ENCODE measurements around the gene SLC12A4.
"Not testable (repeated sequence)": the region's sequence is repeated elsewhere in the genome, so short reads cannot be mapped to it uniquely, and the experiment has no call there.

Gene SLC12A4

DNA sequence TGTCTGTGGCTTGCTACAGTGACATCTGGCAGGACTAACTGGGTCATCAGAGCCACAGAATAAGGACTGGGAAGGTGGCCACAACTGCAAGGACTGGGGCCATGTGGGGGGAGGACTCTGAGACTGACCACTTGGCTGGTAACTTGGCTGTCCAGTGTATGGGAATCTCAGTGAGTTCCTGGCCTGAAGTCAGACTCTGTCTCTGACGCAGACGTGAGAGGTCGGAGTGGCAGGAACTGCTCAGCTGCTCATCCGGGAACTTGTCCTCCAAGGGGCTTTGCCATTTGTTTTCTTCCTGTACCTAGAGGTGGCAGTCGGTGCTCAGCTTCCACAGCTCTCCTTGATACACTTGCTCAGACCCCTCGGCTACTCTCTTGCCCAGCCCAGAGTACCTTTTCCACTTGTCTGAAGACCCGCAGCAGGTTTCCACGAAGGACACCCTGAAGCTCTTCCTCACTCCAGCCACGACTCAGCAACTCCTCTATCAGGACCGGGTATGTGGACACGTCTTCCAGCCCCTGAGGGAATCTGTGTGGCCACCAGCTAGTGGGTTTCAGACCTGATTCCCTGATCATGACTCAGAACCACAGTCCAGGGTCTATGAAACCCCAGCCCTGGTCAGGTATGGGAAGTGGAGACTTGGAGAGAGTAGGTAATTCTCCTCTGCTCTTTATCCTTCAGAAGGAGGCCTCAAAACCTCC, 19.2 kb upstream of the SLC12A4 start:
- no peak for DNase-seq

DNA sequence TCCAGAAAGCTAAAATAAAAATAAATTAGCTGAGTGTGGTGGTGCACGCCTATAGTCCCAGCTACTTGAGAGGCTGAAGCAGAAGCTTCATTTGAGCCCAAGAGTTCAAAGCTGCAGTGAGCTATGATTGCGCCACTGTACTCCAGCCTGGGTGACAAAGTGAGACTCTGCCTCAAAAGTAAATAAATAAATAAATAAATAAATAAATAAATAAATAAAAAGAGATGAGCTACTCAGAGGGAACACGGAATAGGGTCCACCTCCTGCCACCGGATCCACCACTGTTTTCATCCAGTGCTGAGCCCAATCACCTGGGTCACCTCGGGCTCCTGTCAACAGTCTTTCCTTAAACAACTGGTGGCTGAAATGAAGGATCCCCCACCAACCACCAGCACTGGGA, 18.5 kb upstream of the SLC12A4 start:
- DNase-seq, result no peak

DNA sequence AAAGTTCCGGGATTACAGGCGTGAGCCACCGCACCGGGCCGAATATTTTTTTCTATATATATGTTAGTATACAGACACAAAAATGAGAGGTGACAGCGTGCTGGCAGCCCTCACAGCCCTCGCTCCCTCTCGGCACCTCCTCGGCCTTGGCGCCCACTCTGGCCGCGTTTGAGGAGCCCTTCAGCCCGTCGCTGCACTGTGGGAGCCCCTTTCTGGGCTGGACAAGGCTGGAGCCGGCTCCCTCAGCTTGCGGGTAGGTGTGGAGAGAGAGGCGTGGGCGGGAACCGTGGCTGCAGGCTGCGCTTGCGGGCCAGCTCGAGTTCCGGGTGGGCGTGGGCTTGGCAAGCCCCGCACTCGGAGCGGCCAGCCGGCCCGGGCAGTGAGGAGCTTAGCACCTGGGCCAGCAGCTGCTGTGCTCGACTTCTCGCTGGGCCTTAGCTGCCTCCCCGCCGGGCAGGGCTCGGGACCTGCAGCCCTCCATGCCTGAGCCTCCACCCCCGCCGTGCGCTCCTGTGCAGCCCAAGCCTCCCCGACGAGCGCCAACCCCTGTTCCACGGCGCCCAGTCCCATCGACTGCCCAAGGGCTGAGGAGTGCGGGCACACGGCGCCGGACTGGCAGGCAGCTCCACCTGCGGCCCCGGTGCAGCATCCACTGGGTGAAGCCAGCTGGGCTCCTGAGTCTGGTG, 13.7 kb upstream of the SLC12A4 start:
- no peak for DNase-seq

DNA sequence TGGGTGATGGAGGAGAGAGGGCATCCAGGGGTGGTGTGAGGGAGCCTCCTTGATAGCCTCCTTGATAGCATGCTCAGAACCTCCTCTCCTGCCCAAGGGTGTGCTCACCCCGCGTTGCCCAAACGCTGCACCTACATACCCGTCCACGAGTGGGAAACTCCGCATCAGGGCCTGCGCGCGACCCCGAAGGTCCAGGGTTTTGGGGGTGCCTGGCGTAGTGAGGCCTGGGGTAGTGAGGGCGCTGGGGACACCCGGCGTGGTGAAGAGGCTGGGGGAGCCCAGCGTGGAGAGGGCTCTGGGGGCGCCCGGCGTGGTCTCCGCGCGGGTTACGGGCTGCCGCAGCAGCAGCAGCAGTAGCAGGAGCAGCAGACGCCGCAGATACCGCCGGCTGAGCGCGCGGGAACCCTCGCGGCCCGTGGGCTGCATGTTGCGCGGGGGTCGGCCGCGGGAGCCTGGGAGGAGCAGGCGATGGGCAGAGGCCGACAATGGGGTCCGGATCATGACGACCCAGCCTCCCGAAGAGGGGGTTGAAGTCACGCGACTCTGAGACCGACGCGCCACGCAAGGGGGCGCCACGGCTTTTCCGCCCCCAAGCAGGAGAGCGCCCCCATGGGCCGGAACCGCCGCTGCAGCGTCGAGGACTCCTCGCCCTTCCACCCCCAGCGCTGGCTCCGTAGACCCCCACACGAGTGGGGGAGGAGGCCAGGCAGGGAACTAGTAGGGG, 11.7 kb upstream of the SLC12A4 start, which contains the start of gene DPEP3:
DPEP3 (minus strand) TSS at position 545 of the 724 bp plus-strand sequence; CDS start at position 426, 119 bp downstream.
- DNase-seq, result no peak

DNA sequence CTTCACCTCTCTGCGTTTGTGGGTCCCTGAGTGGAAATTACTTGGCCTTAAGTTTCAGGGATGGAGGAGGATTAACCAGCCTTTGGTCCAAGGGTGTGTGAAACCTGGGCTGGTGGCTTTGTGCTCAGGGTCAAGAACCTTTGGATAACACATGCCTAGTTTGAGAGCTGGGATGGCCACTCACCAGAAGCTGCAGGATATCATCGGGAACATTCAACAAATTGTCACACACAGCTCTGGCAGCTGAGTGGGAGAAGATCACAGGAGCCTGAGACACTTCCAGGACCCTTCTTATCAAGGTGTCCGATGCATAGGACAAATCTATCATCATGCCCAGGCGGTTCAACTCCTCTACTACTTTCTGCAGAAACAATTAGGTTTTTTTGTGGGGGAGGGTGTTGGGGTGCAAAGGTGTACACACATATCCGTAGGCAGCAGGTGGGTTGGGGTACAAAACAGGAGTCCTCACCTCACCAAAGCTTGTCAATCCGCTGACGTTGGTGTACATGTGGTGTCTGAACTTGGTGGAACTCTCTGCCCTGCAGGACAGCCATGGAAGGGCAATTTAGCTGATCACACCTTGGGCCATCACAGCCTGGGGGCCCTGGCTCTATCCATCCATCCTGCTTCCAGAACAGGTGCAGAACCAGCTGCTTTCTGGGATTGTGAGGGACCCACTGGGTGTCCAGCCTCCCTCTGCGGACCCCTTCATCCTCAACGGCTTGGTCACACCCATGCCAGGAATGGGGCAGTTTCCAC, 9.2 kb upstream of the SLC12A4 start:
- DNase-seq, result no peak

DNA sequence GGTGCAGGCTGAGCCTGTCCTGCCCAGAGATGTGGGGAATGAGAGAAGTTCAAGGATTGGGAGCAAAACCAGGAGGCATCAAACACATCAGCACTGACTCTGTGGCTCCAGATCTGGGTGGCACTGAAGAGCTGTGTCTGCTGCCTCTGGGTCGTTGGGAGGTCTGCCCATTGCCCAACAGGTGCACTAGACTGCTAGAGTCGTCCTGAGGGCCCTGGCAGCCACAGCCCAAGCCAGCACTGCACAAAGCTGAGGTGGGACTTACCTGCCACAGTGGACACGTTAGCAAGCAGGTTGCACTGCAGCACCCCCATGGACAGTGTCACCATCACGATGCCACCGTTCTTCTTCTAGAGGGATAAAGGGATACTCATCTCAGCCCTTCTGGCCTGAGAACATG, 8.6 kb upstream of the SLC12A4 start:
- no peak for DNase-seq

DNA sequence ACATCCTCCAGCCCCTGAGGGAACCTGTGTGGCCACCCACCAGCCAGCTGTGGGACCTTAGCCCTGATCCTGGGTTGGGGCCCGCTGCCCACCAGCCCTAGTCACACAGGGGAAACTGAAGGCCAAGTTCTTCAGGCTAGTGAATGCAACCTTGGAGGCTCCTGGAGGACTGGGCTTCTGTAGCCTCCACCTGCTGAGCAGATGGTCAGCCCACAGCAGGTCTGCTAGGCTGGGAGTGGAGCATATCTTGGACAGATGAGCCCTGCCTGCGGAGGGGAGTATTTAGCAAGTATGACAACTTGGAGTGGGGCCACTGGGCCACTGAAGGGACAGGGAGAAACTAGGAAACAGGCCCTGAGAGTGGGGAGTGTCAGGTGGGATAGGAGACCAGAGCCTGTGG, 7.8 kb upstream of the SLC12A4 start:
- no peak for DNase-seq

DNA sequence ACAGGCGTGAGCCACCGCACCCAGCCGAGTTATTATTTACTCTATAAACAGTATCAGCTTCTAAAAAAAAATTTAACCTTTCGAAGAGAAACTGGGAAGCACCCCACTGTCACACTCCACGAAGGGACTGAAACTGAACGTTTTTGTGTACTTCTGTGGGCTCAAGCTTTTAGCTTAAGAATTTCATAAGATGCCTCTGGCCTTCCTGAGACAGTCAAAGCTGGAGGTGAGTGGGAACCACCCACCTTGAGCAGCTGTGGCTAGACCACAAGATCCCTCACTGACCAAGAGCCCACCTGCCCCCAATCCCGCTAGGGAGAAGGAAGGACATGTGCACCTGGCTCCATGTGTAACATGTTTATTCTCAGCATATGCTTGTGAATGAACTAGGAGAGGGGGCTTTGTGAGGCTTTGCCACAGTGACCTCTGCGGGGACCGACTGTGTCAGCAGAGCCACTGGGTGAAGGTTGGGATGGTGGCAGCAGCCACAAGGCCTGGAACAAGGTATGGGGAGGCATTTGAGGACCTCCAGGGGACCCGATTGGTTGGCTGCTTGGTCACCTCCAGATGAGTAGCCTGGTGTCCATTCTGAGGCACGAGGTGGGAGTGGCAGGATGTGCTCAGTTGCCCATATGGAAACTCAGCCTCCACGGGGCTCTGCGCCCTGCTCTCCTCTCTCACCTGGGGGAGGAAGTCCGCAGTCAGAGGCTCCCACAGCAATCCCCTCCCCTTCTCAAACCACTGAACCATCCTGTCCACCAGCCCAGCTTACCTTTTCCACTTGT, 7.1 kb upstream of the SLC12A4 start:
- DNase-seq, result no peak

DNA sequence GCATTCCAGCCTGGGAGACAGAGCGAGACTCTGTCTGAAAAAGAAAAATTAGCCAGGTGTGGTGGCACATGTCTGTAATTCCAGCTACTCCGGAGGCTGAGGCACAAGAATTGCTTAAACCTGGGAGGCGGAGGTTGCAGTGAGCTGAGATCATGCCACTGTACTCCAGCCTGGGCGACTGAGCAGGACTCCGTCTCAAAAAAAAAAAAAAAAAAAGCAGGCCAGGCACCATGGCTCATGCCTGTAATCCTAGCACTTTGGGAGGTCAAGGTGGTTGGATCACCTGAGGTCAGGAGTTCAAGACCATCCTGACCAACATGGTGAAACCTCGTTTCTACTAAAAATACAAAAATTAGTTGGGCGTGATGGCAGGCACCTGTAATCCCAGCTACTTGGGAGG, 3.8 kb upstream of the SLC12A4 start:
- not testable (repeated sequence) for DNase-seq

DNA sequence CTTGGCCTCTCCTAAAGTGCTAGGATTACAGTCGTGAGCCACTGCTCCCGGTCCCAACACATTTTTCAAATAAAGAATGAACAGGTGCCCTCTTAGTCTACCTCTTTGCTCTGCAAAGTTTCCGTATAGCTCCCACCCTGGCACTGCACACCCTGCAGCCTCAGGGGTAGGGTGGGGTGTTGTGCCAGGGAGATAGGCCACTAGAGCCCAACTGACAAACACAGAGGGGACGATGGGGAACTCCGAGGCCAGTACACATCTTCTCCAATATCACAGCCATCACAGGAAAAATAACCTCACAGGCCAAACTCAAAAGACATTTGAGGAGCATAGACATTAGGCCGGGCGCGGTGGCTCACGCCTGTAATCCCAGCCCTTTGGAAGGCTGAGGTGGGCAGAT, 2.7 kb upstream of the SLC12A4 start:
- no peak for DNase-seq

DNA sequence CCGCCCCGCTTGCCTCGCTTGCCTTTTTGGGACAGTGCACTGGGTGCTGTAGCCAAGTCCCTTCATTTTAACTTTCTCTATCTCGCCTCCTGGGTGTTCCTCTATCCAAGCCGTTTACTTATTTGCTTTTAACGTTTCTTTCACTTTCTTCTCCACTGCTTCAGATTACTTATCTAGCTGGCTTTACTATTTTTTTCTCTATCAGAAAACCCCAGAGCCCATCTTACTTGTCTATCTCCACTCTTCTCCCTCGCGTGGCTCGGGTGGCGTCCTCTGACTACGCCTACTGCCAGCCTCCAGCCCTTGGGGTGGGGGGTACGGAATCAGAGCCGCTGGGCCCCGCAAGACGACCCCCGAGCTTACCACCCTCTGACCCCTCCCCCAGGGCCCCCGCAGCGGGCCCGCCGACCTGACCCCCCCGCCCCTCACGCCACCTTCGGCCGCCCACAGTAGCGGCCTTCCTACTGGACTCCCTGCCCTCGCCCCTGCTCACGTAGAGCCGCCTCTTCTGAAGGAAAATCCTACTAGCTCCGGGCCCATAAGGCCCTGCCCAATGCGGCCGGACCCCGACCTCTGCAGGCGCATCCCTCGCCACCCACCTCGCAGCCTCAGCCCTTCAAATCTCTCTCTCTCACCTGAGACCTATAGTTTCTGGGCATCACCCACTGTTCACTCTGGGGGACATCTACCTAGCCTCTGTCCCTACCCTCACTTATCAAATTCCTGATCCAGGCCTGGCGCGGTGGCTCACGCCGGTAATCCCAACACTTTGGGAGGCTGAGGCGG, 1.0 kb upstream of the SLC12A4 start:
- no peak for DNase-seq

DNA sequence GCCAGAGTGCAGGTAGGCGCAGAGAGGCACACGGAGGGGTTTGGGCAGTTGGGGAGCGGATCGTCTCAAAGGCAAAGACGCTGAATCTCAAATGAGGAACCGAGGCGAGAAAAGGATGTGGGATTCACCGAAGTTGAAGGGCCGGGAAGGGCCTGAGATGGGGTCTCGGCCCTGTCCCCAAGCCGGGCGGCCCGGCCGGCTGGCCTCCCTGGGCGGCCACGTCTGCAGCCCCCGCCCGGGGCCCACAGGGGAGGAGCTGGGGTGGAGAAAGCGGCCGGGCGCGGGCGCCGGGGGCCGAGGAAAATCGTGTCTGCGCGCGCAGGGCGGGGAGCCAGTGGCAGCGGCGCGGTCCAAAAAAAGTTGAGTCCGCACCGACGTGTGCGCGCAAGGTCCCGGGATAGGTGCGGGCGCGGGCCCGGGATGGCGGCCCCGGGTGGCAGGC, 458 bp downstream of the SLC12A4 start:
- no peak for DNase-seq

DNA sequence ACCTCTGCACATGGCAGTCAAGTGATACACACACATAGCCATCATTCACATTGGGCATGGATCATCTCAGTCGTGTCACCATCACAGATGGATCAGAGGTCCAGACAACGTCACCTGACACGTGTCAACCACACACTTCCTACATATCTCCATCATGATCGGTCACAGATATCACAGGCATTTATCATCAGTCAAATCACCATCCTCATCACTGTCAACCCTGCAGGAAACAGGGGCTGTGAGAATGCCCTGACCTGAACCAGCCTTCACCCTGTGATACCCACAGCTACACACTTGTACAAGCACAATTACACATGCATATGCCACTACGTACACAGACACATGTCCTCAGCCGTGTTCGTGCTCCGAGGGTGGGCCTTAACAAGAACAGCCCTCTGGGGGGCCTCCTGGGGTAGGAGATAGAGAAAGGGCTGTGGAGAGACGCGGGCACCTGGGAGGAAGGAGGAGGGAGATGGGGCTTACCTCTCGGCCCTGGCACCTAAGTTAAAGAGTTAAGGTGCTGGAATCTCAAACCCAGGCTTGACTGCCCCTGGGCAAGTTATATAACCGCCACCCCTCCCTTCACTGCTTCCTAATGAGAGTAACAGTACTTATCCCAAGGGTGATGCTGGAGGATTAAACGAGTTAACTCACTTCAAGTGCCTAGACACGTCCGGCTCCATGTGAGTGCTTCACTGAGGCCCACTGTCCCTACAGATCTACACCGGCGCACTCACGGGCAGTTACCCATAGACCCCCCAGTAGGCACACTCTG, 1.1 kb downstream of the SLC12A4 start:
- no peak for DNase-seq

DNA sequence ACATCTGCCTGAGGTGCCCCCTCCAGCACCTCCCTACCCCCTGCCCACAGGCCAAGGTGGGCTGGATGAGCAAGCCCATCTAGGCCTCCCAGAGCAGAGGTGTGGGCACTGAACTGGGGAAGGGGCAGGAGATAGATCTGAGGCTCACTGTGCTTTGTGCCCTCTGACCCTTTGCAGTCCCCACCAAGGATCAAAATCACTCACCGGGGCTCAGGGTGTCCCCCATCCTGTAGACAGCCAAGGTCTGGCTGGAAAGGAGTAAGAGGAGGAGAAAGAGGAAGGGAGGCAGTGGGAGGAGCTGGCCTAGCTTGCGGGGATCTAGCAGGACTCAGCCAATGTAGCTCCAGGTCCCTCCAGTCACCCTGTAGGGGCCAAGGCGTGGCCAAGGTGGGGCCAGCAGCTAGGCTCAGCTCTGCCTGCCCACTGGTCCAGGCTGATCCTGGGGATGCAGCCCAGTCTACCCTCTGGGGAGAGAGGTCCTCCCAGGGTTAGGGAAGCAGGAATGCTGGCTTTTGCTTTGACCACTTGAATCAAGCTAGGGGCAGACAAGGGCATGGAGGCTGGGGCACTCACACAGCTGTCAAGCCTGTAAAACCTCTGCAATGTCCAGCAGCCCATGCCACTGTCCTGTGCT, 1.8 kb downstream of the SLC12A4 start:
- DNase-seq, result no peak

DNA sequence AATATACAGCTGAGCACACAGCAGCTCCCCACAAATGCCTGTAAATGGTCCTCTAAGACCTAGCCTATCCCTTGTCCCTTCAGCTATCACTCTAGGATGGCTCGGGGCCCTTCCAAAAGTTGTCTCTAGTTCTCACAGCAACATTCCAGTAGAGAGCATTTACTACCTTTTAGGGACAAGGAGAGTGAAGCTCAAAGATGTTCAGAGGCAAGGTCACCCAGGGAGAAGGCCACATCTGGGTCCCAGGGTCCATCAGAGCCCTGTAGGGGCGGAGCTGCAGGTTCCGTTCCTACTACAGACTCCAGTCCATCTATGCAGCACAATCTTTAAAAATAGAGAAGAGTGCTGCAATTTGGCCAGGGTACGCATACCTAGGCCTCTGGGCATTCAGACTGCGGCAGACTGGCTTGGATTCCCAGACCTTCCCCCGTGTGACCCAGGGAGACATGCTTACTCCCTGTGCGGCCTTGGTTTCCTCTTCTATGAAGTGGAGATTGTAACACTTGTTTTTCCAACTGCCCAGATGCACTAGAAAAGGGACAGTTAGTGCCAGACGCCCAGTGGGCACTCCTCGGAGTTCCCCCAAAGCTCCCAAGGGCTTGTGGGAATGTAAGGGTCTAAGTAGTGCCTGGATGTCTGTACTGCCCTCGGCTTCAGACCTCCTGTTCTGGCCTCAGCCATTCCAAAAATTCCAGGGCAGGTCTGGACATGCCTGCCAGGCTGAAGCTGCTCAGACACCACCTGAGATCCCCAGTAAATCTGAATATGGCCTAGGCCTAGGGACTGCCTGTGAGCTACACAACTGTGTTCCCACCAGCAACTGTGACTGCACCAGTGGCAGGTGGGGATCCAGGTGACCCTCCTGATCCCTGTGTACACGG, 2.5 kb downstream of the SLC12A4 start:
- DNase-seq, result no peak

DNA sequence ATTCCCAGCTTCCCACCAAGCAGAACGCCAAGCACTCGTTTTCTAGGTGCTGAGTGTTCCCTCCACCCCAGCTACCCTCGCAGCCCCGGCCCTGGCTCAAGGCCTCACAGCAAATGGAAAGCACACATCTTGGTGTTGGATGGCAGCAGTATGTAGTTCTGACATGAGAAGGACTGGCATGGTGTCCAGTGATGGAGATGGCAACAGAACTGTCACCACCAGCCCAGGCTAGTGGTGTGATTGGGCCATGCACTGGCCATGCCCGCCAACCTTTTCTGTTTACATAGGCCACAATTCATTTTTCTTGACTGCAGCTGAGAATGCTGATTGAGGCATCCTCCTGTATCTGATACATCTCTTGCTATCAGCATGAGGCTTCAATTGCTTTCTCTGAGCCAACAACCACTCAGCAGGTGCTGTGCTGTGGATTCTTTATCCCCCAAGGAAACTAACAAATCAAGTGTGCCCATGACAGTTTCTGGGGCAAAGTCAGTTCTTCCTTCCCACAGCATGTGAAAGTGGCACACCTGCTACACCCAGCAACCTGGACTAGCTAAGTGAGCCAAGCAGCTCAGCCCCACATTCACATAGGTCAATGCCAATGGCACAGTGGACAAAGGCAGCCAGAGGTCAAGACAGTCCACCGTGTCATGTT, 3.8 kb downstream of the SLC12A4 start:
- DNase-seq, result no peak

DNA sequence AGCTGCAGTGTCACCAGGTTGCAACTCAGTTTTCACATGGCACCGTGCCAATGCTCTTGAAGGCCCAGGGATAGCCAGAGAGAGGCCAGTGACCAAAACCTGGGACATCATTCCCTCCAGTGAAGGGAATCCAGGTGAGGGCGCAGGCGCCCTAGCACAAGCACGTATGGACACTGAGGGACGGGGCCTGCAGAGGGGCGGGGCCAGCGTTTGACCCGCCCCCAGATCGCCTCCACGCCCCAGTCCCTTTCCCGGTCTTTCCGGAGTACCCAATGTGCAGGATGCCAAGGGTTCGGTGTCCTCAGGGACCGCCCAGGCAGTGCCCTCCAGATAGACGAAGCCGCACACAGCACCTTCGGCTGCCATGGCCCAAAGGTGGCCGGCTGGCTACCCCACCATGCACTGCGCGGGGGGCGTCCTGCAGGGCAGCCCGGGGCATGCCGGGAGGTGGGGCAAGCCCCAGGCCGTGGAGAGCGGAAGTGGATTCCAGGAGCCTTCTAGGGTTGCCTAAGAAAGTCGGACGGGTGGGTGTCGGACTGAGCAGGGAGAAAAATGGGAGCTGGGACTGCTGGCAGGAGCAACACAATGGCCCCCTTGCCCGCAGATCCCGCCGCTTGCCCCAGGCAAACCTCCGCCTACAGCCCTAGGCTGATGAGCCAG, 4.6 kb downstream of the SLC12A4 start:
- no peak for DNase-seq

DNA sequence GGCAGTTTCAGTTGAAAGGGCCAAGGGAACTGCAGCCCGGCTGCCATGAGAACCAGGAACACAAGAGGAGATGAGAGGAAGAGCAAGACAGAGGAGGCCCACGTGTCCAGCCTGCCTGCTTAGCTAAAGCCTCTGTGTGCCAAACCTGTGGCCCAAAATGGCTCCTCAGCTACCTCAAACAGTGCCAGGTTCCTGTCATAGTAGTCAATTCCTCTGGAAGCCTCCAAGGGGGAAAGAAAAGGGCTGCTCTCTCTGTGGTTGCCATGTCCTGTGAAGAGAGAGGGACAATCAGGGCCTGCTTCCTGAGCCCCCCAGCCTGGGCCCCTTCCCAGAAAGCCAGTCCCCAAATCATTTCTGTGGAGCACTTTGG, 5.2 kb downstream of the SLC12A4 start:
- DNase-seq, result no peak
